ENCODE results near the gene GYG2.

GYG2 gene

GRCh38 chrX:2871831-2872230 lies 43.1 kb downstream of the GYG2 start:
- DNase-seq (ENCODE audit: low read depth in 2 of 2): no peak
- no peak for TF ChIP-seq CTCF (IDR thresholded peaks at IDR 0.05; ENCODE audit: low read depth, low read length)
- no peak overlapping the region for H3K4me3 ChIP-seq (replicated peaks in 1 of 2; ENCODE audit: low read depth in 2 of 2, low read length in 2 of 2)

- no peak for DNase-seq (ENCODE audit: low read depth in 2 of 2)
- H3K4me3 ChIP-seq (replicated peaks in 1 of 2; ENCODE audit: low read depth in 2 of 2, low read length in 2 of 2): no peak overlapping the region
- TF ChIP-seq CTCF (IDR thresholded peaks at IDR 0.05; ENCODE audit: low read depth, low read length): no peak
Observed at GRCh38 chrX:2872671-2873277, 44.0 kb downstream of the GYG2 start.

- H3K4me3 ChIP-seq (replicated peaks in 1 of 2; ENCODE audit: low read depth in 2 of 2, low read length in 2 of 2): no peak overlapping the region
- no peak for DNase-seq (ENCODE audit: low read depth in 2 of 2)
- TF ChIP-seq CTCF (IDR thresholded peaks at IDR 0.05; ENCODE audit: low read depth, low read length): no peak
Observed at GRCh38 chrX:2874222-2875135, 45.7 kb downstream of the GYG2 start.

- no peak for DNase-seq (ENCODE audit: low read depth in 2 of 2)
- no peak overlapping the region for H3K4me3 ChIP-seq (replicated peaks in 1 of 2; ENCODE audit: low read depth in 2 of 2, low read length in 2 of 2)
- no peak for TF ChIP-seq CTCF (IDR thresholded peaks at IDR 0.05; ENCODE audit: low read depth, low read length)
Observed at GRCh38 chrX:2875136-2875481, 46.4 kb downstream of the GYG2 start.

- peak; percentile 36 for TF ChIP-seq CTCF (IDR thresholded peaks at IDR 0.05; ENCODE audit: low read depth, low read length)
- DNase-seq (ENCODE audit: low read depth in 2 of 2): peak; percentile 28 to 35
- H3K4me3 ChIP-seq (replicated peaks in 1 of 2; ENCODE audit: low read depth in 2 of 2, low read length in 2 of 2): no peak overlapping the region
Observed at GRCh38 chrX:2875798-2876399, 47.2 kb downstream of the GYG2 start.

GRCh38 chrX:2878563-2878962 lies 49.8 kb downstream of the GYG2 start:
- TF ChIP-seq CTCF (IDR thresholded peaks at IDR 0.05; ENCODE audit: low read depth, low read length): no peak
- no peak overlapping the region for H3K4me3 ChIP-seq (replicated peaks in 1 of 2; ENCODE audit: low read depth in 2 of 2, low read length in 2 of 2)
- DNase-seq (ENCODE audit: low read depth in 2 of 2): no peak
